ENCODE results near the gene SAP30L. TPM values are rescaled to one million over a fixed set of nuclear protein-coding genes. Genes with fewer than 3 reads are reported as not detected.

SAP30L gene
- total RNA-seq, 1 donor from 2014 or later = 28.4 TPM

DNA sequence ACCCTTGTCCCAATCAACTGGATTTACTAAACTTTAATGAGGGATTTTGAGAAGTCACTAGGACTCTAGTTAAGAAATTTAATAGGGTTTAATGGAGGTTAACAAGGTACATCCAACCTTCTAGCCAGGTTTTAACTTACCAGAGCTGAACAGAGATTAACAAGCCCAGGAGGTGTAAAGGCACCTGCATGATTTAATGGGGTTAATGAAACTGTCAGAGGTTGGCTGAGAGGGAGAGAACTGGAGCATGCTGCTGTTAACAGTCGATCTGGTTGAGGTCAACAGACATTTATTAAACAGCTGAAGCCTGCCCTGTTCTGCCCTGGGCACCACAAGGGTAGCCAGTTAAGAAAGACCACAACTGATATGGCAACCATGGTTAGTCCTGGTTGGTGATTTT is 18.6 kb downstream of the SAP30L start:
- DNase-seq (ENCODE audit: low read depth, low spot score) = no peak

GRCh38 chr5:154465169-154465568 is 19.4 kb downstream of the SAP30L start:
- no peak for DNase-seq (ENCODE audit: low read depth, low spot score)

- no peak for DNase-seq (ENCODE audit: low read depth, low spot score)
Observed at GRCh38 chr5:154466147-154466546, 20.4 kb downstream of the SAP30L start.

DNA sequence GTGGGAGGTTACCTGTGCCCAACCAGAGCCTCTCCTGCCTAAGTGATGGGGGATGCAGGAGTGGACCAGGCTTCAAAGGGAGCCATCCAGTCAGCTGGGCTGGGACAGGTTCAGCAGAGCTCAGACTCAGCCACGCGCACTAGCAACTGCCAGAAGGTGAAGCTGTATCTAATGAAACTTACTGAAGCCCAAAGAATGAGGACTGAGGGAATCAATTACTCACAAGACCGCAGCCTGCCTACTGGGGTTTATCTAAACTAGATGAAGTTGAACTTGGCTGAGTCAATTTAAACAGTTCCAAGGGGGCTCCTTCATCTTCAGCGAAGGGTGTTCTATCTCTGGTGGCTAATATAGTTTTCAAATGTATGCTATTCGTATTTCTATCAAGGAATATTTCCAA is 20.9 kb downstream of the SAP30L start:
- no peak for DNase-seq (ENCODE audit: low read depth, low spot score)

DNA sequence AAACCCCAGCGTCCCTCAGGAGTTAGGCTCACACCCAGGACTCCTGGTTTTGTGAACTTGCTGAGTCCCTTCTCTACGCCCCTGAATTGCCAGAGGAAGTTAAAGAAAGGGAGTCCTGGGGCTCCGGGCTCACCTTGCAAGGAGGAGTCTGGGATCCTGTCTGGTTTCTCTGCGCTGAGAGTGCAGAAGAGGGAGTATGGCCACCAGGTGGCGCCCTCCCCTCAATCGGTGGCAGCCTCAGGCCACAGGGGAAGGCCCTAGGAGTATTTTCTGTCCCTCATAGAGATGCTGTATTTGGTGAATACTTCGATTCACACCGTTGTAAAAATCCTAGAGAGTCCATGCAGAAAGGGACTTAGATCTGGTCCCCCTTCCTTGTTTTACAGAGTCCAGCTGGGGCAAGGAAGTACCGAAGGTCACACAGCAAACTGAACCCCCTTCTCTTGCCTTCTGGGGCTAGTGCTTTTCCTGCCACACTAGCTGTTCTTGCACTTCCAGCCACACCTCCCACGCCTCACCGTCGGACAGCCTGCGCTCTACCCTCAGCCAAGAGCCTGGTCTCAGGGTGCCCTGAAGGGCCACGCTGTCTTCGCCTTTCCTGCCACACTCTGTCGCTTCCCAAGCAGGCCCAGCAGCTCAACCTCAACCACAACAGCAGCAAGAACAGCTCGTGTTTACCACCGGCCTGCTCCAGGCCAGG is 22.0 kb downstream of the SAP30L start:
- DNase-seq (ENCODE audit: low read depth, low spot score) = no peak

GRCh38 chr5:154470137-154470536 is 24.3 kb downstream of the SAP30L start:
- no peak for DNase-seq (ENCODE audit: low read depth, low spot score)

GRCh38 chr5:154470947-154471870 is 25.4 kb downstream of the SAP30L start:
- no peak for DNase-seq (ENCODE audit: low read depth, low spot score)

DNA sequence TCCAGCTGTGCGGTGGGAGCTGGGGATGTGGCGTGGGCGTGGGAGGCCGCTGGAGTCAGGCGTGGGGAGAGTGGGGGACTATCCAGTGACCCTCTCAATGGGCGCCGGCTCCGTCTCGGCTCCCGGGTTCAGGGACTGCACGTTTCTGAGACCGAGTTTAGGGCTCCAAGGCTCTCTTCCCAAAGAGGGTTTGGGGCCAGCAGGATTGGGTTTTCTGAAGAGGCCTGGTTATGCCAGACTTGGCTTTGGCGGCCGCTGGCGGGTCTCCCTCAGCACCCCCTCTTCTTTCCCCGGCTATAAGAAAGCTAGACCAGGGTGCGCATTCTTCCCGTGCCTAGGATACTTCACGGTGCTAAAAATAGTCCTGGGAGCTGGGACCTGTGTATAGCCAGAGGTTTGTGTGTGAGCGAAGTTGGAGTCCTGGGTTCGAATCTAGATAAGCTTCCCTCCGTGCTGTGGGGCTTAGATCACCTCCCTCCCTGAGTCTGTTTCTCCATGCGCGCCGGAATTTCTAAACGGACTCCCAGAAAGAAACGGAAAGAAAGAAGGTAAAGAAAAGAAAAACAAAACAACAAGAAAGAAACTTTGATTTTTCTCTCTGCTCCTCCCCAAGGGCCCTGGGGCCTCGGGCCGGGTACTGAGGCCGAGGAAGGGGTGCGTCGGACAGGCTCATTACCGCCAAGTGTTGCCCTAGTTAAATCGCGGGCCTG is 27.2 kb downstream of the SAP30L start:
- no peak for DNase-seq (ENCODE audit: low read depth, low spot score)

GRCh38 chr5:154473581-154474283 is 27.9 kb downstream of the SAP30L start:
- DNase-seq (ENCODE audit: low read depth, low spot score) = no peak

- DNase-seq (ENCODE audit: low read depth, low spot score) = no peak
Observed at GRCh38 chr5:154474396-154475334, 28.9 kb downstream of the SAP30L start.

GRCh38 chr5:154475591-154476353 is 30.0 kb downstream of the SAP30L start:
- no peak for DNase-seq (ENCODE audit: low read depth, low spot score)

- no peak for DNase-seq (ENCODE audit: low read depth, low spot score)
Observed at GRCh38 chr5:154476354-154477205, 30.8 kb downstream of the SAP30L start.

GRCh38 chr5:154477382-154478223 is 31.8 kb downstream of the SAP30L start:
- no peak for DNase-seq (ENCODE audit: low read depth, low spot score)

DNA sequence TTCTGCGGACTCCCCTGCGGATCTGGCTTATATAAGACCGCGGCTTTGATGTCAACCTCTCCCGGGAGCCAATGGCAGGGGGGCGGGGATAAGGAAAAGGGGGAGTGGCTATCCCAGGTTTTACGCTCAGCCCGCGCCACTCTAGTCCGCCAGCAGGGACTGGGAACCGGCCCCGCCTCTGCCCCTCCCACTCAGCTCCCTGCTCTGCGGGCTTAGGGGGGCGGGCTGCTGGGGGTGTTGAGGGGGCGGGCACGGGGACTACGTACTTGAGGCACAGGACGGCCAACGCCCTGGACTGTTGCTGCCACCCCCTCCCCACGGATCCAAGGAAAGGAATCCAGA is 32.4 kb downstream of the SAP30L start, which contains the start of gene HAND1:
Gene HAND1 (minus strand): TSS at position 4 of the 342 bp plus-strand sequence. CDS start 219 bp downstream, outside the sequence.
- no peak for DNase-seq (ENCODE audit: low read depth, low spot score)

DNA sequence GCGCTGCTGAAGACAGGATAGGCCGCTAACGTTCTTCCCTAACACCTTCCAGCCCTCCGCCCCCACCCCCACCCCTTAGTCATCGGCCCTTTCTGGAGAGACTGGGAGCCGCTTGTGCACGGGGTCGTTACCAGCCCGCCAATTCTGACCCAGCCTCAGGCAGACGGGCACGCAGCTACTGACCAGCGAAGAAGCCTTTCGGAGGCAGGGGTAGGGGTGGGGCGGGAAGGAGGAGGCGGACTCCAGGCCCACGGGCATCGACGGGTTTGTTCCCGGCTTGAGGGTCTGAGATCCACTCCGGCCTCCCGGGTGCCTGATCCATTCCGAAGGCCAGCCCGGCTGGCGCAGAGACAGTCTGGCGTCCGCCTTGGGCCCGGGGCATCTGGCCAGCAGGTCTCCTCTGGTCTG is 33.0 kb downstream of the SAP30L start:
- DNase-seq (ENCODE audit: low read depth, low spot score) = no peak

- DNase-seq (ENCODE audit: low read depth, low spot score) = no peak
Observed at GRCh38 chr5:154479160-154479943, 33.6 kb downstream of the SAP30L start.

Data from pulmonary artery endothelial cell (primary cell).